Tibial artery (tissue), 4 donors: Measurements from ENCODE around the gene LSMEM2.

ENCODE experiments used
- DNase-seq, 2 donors: peaks; one replicate each; pipeline ENCODE4 v3.0.0-alpha.2; 2019
- H3K27ac ChIP-seq, 2 donors: fragments of 200-600 bp; sonication (generic) in 1 of 2; 1 replicate in 1 of 2; 2 replicates in 1 of 2; pipeline ENCODE4 v1.5.1; 2018 to 2019; ENCODE audit warnings: mild to moderate bottlenecking in 1 of 2
- H3K27me3 ChIP-seq, 2 donors: fragments of 200-600 bp; sonication (generic) in 1 of 2; one replicate each; pipeline versions ENCODE4 v1.5.1 to v1.6.0; 2016 to 2019
- H3K36me3 ChIP-seq, 3 donors: fragments of 200-600 bp; sonication (generic) in 2 of 3; one replicate each; pipeline ENCODE4 v1.5.1; 2016 to 2019; ENCODE audit warnings: mild to moderate bottlenecking in 2 of 3
- H3K4me1 ChIP-seq, 4 donors: fragments of 200-600 bp; sonication (generic) in 2 of 4; 1 replicate in 3 of 4; 2 replicates in 1 of 4; pipeline ENCODE4 v1.5.1; 2016 to 2019
- H3K4me3 ChIP-seq, 2 donors: fragments of 200-600 bp; sonication (generic) in 1 of 2; 1 replicate in 1 of 2; 2 replicates in 1 of 2; pipeline ENCODE4 v1.5.1; 2018 to 2019; ENCODE audit warnings: mild to moderate bottlenecking in 2 of 2
- H3K9me3 ChIP-seq, 3 donors: fragments of 200-600 bp; sonication (generic) in 1 of 3; one replicate each; pipeline ENCODE4 v1.5.1; 2016 to 2019
- CTCF ChIP-seq, 2 experiments: fragments of 200-600 bp in 1 of 2; fragments of 450-650 bp in 1 of 2; IDR thresholded peaks; one replicate each; pipeline ENCODE4 v1.5.1; 2017 to 2019; ENCODE audit warnings: antibody characterized with exemption in 2 of 2, mild to moderate bottlenecking in 1 of 2, moderate library complexity in 1 of 2
- intact Hi-C: fragments of 100-400 bp; cut with DNase I; formaldehyde crosslinking; loops from one replicate; pipeline ENCODE4 v1.15.0; 2023; ENCODE audit warnings: low total_unique reads

LSMEM2 gene

GRCh38 chr3:50278880-50279224, at the start of gene LSMEM2:
TSS of gene LSMEM2 (plus strand) at chr3:50279087. CDS start at chr3:50279114, 27 bp downstream.
- no peak for TF ChIP-seq CTCF (IDR thresholded peaks at IDR 0.05)
- H3K36me3 ChIP-seq = peaks cover 0 to 17% (median 0%) of the 10 kb centered on the region in 3 donors
- H3K9me3 ChIP-seq = no peaks in the 10 kb centered on the region
- no peak for DNase-seq
- no peak within 1 kb of the TSS for H3K4me3 ChIP-seq
- peak within 1 kb of the TSS; percentile 9 to 60 for H3K27ac ChIP-seq
- intact Hi-C loops = loop anchor here (5.0 to 10.0 kb wide), 2 partner anchors 37 to 154 kb away; no protein-coding TSS in a partner anchor
- peaks cover 0 to 20% (median 13%) of the 10 kb centered on the region in 4 donors for H3K4me1 ChIP-seq
- H3K27me3 ChIP-seq = no peaks in the 10 kb centered on the region

- Histone ChIP-seq H3K36me3 (no peaks in the 10 kb centered on the region), H3K9me3 (no peaks in the 10 kb centered on the region), H3K4me3 (no peak overlapping the region), H3K4me1 (peaks cover 0 to 32% (median 18%) of the 10 kb centered on the region in 4 donors), H3K27me3 (no peaks in the 10 kb centered on the region), H3K27ac (no peak overlapping the region)
- intact Hi-C loops = no loop called here
- no peak for TF ChIP-seq CTCF (IDR thresholded peaks at IDR 0.05)
- DNase-seq = no peak
These were observed 49.4 kb upstream of the LSMEM2 start for GRCh38 chr3:50229490-50229889.

DNA sequence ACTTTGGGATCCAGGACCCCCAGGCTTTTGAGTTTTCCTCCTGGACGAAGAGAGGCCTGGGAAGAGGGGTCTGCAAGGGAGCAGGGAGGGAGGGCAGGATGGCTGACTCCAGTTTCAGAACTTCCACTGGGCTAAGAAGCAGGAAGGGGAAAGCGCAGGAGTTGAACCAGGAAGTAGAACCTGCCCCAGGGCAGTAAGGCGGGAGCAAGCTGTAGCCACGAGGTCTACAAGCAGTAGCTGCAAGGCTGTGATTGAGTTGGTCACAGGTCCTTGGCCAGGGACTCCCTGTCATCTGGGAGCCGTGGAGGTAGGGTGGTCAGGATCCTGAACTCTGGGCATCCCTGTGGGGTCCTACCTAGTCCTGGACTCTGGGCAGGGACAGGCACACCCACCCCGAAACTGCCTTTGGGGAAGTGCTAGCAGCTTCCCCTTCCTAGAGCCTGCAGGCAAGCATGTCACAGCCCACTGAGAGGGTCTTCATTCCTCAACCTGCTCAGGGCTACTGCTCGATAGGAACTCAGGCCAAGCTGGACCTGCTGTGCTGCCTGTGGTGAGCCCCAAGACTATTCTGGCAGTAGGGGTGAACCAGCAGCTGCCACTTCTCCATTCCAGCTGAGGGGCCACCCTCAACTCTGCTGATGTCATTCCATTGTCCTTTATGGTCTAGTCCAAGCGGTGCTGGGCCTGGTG, 48.6 kb upstream of the LSMEM2 start:
- Histone ChIP-seq H3K4me3 (no peak overlapping the region), H3K4me1 (peaks cover 0 to 36% (median 20%) of the 10 kb centered on the region in 4 donors), H3K9me3 (no peaks in the 10 kb centered on the region), H3K27ac (no peak overlapping the region), H3K27me3 (no peaks in the 10 kb centered on the region), H3K36me3 (no peaks in the 10 kb centered on the region)
- no peak for DNase-seq
- intact Hi-C loops = no loop called here
- no peak for TF ChIP-seq CTCF (IDR thresholded peaks at IDR 0.05)

GRCh38 chr3:50230794-50231125, 48.1 kb upstream of the LSMEM2 start:
- TF ChIP-seq CTCF (IDR thresholded peaks at IDR 0.05) = no peak
- Histone ChIP-seq H3K4me3 (no peak overlapping the region), H3K9me3 (no peaks in the 10 kb centered on the region), H3K4me1 (peaks cover 0 to 37% (median 21%) of the 10 kb centered on the region in 4 donors), H3K36me3 (no peaks in the 10 kb centered on the region), H3K27ac (no peak overlapping the region), H3K27me3 (no peaks in the 10 kb centered on the region)
- intact Hi-C loops = no loop called here
- no peak for DNase-seq

DNA sequence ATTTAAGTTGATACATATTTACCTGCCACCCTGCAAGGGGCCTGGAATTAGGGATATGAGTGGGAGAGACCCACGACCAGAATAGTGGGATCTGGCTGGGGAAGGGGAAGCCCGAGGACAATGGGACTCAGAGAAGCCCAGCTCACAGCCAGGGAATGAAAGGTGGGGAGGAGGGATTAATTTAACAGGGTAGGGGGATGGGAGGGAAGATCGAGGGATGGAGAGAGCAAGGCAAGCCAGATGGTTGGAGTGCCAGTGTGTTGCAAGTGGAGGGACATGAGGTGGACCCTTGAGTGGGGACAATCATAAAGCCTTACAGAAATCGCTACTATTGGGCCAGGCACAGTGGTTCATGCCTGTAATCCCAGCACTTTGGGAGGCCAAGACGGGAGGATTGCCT, 47.3 kb upstream of the LSMEM2 start:
- no peak for TF ChIP-seq CTCF (IDR thresholded peaks at IDR 0.05)
- no peak overlapping the region for H3K4me3 ChIP-seq
- H3K36me3 ChIP-seq = no peaks in the 10 kb centered on the region
- no peaks in the 10 kb centered on the region for H3K9me3 ChIP-seq
- no peaks in the 10 kb centered on the region for H3K27me3 ChIP-seq
- intact Hi-C loops = no loop called here
- DNase-seq = no peak
- no peak overlapping the region for H3K27ac ChIP-seq
- peaks cover 0 to 29% (median 16%) of the 10 kb centered on the region in 4 donors for H3K4me1 ChIP-seq
